GM21737 (cell line): ENCODE data around the gene DTD1.
"Not testable (repeated sequence)": the region's sequence is repeated elsewhere in the genome, so short reads cannot be mapped to it uniquely, and the experiment has no call there.

ENCODE experiments used
- ATAC-seq: cut with Tn5 transposase; IDR thresholded peaks from one replicate; pipeline ENCODE4 v1.9.1; 2021; ENCODE audit warnings: mild to moderate bottlenecking, moderate library complexity; ENCODE audit not compliant: unreplicated experiment

The DTD1 gene

GRCh38 chr20:18739751-18740166 is 151.9 kb downstream of the DTD1 start:
- ATAC-seq = no peak

- no peak for ATAC-seq
Measured at GRCh38 chr20:18740726-18741125, 152.9 kb downstream of the DTD1 start.

- no peak for ATAC-seq
Measured at GRCh38 chr20:18742841-18743240, 155.0 kb downstream of the DTD1 start.

GRCh38 chr20:18743665-18744440 is 156.0 kb downstream of the DTD1 start:
- ATAC-seq = no peak

GRCh38 chr20:18747090-18747489 is 159.2 kb downstream of the DTD1 start:
- no peak for ATAC-seq

GRCh38 chr20:18748987-18749386 is 161.1 kb downstream of the DTD1 start:
- ATAC-seq = no peak

GRCh38 chr20:18749528-18749927 is 161.7 kb downstream of the DTD1 start:
- ATAC-seq = no peak

GRCh38 chr20:18750735-18751134 is 162.9 kb downstream of the DTD1 start:
- ATAC-seq = no peak

GRCh38 chr20:18754030-18754652 is 166.3 kb downstream of the DTD1 start:
- peak; percentile 99 for ATAC-seq

- ATAC-seq = no peak
Measured at GRCh38 chr20:18754653-18755045, 166.8 kb downstream of the DTD1 start.

- not testable (repeated sequence) for ATAC-seq
Measured at GRCh38 chr20:18760852-18761251, 173.0 kb downstream of the DTD1 start.

- no peak for ATAC-seq
Measured at GRCh38 chr20:18767676-18768075, 179.8 kb downstream of the DTD1 start.

- ATAC-seq = no peak
Measured at GRCh38 chr20:18773566-18773965, 185.7 kb downstream of the DTD1 start.

- no peak for ATAC-seq
Measured at GRCh38 chr20:18774207-18774606, 186.4 kb downstream of the DTD1 start.

GRCh38 chr20:18775633-18776032 is 187.8 kb downstream of the DTD1 start:
- ATAC-seq = no peak

- ATAC-seq = no peak
Measured at GRCh38 chr20:18778690-18779392, 191.0 kb downstream of the DTD1 start.

- no peak for ATAC-seq
Measured at GRCh38 chr20:18780385-18781130, 192.7 kb downstream of the DTD1 start.

GRCh38 chr20:18781509-18781908 is 193.7 kb downstream of the DTD1 start:
- no peak for ATAC-seq

GRCh38 chr20:18783385-18783959 is 195.6 kb downstream of the DTD1 start:
- ATAC-seq = no peak

- ATAC-seq = not testable (repeated sequence)
Measured at GRCh38 chr20:18787046-18787445, 199.2 kb downstream of the DTD1 start.

GRCh38 chr20:18788021-18788420 is 200.2 kb downstream of the DTD1 start:
- no peak for ATAC-seq
